ENCODE measurements around the gene WAPL. TPM values are rescaled to one million over a fixed set of nuclear protein-coding genes. Genes with fewer than 3 reads are reported as not detected.

WAPL gene
- total and polyA plus RNA-seq, 2 of the 13 experiments (the other 11 are each of a cell fraction or from before 2014, with no cell fraction given): 13.2 to 43.5 TPM

DNA sequence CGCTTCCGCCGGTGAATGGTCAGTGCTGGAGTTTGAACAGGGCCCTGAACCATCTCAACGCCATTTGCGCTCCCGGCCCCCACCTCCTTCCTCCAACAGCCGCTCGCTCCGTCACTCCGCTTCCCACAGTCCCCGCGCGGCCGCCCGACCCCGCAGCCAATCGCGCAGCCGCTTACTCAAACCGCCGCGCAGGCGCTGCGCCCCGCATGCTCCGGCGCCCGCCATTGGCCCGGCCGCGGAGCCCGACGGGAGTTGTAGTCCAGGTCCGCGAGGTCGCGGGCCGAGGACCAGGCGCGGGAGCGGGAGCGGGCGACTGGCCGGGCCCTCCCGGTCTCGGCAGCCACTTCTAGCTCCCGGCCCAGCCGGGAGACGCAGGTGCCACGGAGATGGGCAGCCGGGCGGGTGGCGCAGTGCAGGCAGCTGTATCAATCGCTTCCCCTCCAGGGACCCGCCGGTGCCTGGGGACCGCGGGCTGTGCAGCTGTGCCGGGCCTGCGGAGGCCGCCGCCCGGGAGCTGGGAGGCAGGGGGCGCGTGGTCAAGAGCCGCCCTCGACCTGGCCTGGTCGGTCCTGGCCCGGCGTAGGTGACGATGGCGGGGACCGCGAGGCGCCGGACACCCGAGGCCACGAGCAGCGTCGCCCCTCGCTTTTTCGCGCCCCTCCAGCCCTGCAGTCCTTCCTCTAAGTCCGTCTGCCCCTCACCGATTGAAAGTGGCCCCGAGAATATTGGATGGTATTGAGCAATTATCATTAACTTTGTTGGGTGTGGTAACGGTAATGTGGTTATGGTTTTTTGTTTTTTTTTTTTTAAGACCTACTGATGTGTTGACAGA, at the start of gene WAPL (continued):
- TF ChIP-seq, protein P1, sequence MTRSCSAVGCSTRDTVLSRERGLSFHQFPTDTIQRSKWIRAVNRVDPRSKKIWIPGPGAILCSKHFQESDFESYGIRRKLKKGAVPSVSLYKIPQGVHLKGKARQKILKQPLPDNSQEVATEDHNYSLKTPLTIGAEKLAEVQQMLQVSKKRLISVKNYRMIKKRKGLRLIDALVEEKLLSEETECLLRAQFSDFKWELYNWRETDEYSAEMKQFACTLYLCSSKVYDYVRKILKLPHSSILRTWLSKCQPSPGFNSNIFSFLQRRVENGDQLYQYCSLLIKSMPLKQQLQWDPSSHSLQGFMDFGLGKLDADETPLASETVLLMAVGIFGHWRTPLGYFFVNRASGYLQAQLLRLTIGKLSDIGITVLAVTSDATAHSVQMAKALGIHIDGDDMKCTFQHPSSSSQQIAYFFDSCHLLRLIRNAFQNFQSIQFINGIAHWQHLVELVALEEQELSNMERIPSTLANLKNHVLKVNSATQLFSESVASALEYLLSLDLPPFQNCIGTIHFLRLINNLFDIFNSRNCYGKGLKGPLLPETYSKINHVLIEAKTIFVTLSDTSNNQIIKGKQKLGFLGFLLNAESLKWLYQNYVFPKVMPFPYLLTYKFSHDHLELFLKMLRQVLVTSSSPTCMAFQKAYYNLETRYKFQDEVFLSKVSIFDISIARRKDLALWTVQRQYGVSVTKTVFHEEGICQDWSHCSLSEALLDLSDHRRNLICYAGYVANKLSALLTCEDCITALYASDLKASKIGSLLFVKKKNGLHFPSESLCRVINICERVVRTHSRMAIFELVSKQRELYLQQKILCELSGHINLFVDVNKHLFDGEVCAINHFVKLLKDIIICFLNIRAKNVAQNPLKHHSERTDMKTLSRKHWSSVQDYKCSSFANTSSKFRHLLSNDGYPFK (CRISPR knock-in tag; IDR thresholded peaks at IDR 0.05; ENCODE audit: borderline replicate concordance): no peak
- TF ChIP-seq ZNF761 (CRISPR knock-in tag; conservative IDR thresholded peaks at IDR 0.05) (no peak), JDP2 (CRISPR knock-in tag; IDR thresholded peaks at IDR 0.05; ENCODE audit: borderline replicate concordance) (peak; percentile 32; the same call in 1 of the 2 replicates), ATF4 (CRISPR knock-in tag; IDR thresholded peaks at IDR 0.05) (peak in 1 of 2 experiments; percentile 61; a peak in 1 of 4 replicates), FOXK2 (IDR thresholded peaks at IDR 0.05) (no peak), ZNF510 (CRISPR knock-in tag; IDR thresholded peaks at IDR 0.05; ENCODE audit: low read depth) (peak; percentile 86; the same call in 1 of the 2 replicates), MTF2 (CRISPR knock-in tag; IDR thresholded peaks at IDR 0.05; ENCODE audit: borderline replicate concordance) (peak; percentile 92), ADNP (CRISPR knock-in tag; IDR thresholded peaks at IDR 0.05) (no peak), PAWR (CRISPR knock-in tag; IDR thresholded peaks at IDR 0.05; ENCODE audit: borderline replicate concordance) (no peak), HNRNPL (IDR thresholded peaks at IDR 0.05; ENCODE audit: low read depth, low read length) (no peak), ZNF362 (CRISPR knock-in tag; IDR thresholded peaks at IDR 0.05; ENCODE audit: borderline replicate concordance) (no peak), ZNF30 (CRISPR knock-in tag; IDR thresholded peaks at IDR 0.05) (peak; percentile 82), FLYWCH1 (CRISPR knock-in tag; IDR thresholded peaks at IDR 0.05) (no peak), YEATS2 (CRISPR knock-in tag; IDR thresholded peaks at IDR 0.05; ENCODE audit: borderline replicate concordance) (peak; percentile 33; the same call in 1 of the 2 replicates), ERF (CRISPR knock-in tag; IDR thresholded peaks at IDR 0.05) (peak; percentile 81), ZSCAN25 (CRISPR knock-in tag; IDR thresholded peaks at IDR 0.05) (no peak), CC2D1A (CRISPR knock-in tag; IDR thresholded peaks at IDR 0.05) (no peak), JARID2 (CRISPR knock-in tag; IDR thresholded peaks at IDR 0.05; ENCODE audit: insufficient replicate concordance) (no peak), CREB1 (IDR thresholded peaks at IDR 0.05) (peak; percentile 79), CREB1 (CRISPR knock-in tag; IDR thresholded peaks at IDR 0.05) (no peak)
- TF ChIP-seq, protein P2, sequence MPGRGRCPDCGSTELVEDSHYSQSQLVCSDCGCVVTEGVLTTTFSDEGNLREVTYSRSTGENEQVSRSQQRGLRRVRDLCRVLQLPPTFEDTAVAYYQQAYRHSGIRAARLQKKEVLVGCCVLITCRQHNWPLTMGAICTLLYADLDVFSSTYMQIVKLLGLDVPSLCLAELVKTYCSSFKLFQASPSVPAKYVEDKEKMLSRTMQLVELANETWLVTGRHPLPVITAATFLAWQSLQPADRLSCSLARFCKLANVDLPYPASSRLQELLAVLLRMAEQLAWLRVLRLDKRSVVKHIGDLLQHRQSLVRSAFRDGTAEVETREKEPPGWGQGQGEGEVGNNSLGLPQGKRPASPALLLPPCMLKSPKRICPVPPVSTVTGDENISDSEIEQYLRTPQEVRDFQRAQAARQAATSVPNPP (CRISPR knock-in tag; IDR thresholded peaks at IDR 0.05): peak; percentile 65
- TF ChIP-seq, protein P3, sequence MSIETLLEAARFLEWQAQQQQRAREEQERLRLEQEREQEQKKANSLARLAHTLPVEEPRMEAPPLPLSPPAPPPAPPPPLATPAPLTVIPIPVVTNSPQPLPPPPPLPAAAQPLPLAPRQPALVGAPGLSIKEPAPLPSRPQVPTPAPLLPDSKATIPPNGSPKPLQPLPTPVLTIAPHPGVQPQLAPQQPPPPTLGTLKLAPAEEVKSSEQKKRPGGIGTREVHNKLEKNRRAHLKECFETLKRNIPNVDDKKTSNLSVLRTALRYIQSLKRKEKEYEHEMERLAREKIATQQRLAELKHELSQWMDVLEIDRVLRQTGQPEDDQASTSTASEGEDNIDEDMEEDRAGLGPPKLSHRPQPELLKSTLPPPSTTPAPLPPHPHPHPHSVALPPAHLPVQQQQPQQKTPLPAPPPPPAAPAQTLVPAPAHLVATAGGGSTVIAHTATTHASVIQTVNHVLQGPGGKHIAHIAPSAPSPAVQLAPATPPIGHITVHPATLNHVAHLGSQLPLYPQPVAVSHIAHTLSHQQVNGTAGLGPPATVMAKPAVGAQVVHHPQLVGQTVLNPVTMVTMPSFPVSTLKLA (IDR thresholded peaks at IDR 0.05): no peak
